Uterus (tissue), 2 donors: ENCODE data around the gene MAP4K4.

Experiments used
- POLR2A ChIP-seq, 2 donors: fragments of 450-650 bp; IDR thresholded peaks; one replicate each; pipeline ENCODE4 v1.6.1; 2016; ENCODE audit warnings: antibody characterized with exemption in 2 of 2, mild to moderate bottlenecking in 1 of 2, moderate library complexity in 1 of 2
- TF ChIP-seq, protein P1 (sequence below), 4 experiments: fragments of 200-600 bp in 2 of 4; fragments of 450-650 bp in 2 of 4; sonication (generic) in 2 of 4; IDR thresholded peaks; one replicate each; pipeline ENCODE4 v1.5.1; 2016 to 2019; ENCODE audit warnings: antibody characterized with exemption in 4 of 4, mild to moderate bottlenecking in 2 of 4, moderate library complexity in 1 of 4

DNA sequence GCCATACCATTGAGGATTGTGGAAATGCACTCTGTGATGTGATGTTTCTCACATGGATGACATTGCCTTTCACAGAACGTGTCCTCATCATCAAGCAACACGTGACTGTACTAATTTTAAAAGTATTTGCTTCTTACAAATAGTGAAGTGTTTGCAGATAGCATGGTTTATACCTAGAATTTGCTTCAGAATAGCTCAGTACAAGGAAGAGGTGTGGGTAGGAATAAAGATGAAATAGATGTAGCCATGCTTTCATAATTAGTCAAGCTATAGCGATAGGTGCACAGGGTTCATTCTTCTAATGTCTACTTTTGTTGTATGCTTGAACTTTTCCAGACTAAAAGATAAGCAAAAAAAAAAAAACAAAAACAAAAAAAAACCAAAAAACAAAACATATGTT lies 27.5 kb downstream of the MAP4K4 start:
- TF ChIP-seq, protein P1, sequence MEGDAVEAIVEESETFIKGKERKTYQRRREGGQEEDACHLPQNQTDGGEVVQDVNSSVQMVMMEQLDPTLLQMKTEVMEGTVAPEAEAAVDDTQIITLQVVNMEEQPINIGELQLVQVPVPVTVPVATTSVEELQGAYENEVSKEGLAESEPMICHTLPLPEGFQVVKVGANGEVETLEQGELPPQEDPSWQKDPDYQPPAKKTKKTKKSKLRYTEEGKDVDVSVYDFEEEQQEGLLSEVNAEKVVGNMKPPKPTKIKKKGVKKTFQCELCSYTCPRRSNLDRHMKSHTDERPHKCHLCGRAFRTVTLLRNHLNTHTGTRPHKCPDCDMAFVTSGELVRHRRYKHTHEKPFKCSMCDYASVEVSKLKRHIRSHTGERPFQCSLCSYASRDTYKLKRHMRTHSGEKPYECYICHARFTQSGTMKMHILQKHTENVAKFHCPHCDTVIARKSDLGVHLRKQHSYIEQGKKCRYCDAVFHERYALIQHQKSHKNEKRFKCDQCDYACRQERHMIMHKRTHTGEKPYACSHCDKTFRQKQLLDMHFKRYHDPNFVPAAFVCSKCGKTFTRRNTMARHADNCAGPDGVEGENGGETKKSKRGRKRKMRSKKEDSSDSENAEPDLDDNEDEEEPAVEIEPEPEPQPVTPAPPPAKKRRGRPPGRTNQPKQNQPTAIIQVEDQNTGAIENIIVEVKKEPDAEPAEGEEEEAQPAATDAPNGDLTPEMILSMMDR (IDR thresholded peaks at IDR 0.05), result no peak
- TF ChIP-seq POLR2A (IDR thresholded peaks at IDR 0.05), result no peak
